Spleen (tissue), 11 donors: ENCODE results near the gene SLC1A7. TPM values are rescaled to one million over a fixed set of nuclear protein-coding genes. Genes with fewer than 3 reads are reported as not detected.

Source experiments
- DNase-seq: peaks from one replicate; pipeline ENCODE4 v3.0.0-alpha.2; 2020
- H3K27ac ChIP-seq, 8 donors: fragments of 200-600 bp; sonication (generic) in 7 of 8; 1 replicate in 4 of 8; 2 replicates in 4 of 8; pipeline versions ENCODE4 v1.5.0 to v1.8.0; 2016 to 2021; ENCODE audit warnings: inconsistent platforms in 4 of 8, mild to moderate bottlenecking in 4 of 8, moderate library complexity in 1 of 8
- H3K27me3 ChIP-seq, 7 donors: fragments of 200-600 bp; sonication (generic) in 6 of 7; replicated peaks in 1 of 7; 1 replicate in 4 of 7; 2 replicates in 3 of 7; pipeline versions ENCODE4 v1.5.0 to v1.8.0; 2016 to 2021; ENCODE audit warnings: inconsistent platforms in 3 of 7, mild to moderate bottlenecking in 1 of 7
- H3K36me3 ChIP-seq, 6 donors: fragments of 200-600 bp; sonication (generic) in 5 of 6; 1 replicate in 4 of 6; 2 replicates in 2 of 6; pipeline versions ENCODE4 v1.5.0 to v1.8.0; 2016 to 2021; ENCODE audit warnings: inconsistent platforms in 2 of 6
- H3K4me1 ChIP-seq, 6 donors: fragments of 200-600 bp; sonication (generic) in 5 of 6; 1 replicate in 3 of 6; 2 replicates in 3 of 6; pipeline versions ENCODE4 v1.5.0 to v1.8.0; 2016 to 2021; ENCODE audit warnings: inconsistent platforms in 3 of 6
- H3K4me3 ChIP-seq, 8 donors: fragments of 200-600 bp; sonication (generic) in 7 of 8; 1 replicate in 4 of 8; 2 replicates in 4 of 8; pipeline versions ENCODE4 v1.5.0 to v1.8.0; 2016 to 2021; ENCODE audit warnings: inconsistent platforms in 4 of 8, mild to moderate bottlenecking in 4 of 8, moderate library complexity in 2 of 8
- H3K9me3 ChIP-seq, 8 donors: fragments of 200-600 bp; sonication (generic) in 7 of 8; 1 replicate in 4 of 8; 2 replicates in 4 of 8; pipeline versions ENCODE4 v1.5.0 to v1.8.0; 2016 to 2021; ENCODE audit warnings: inconsistent platforms in 4 of 8
- CTCF ChIP-seq, 11 experiments: fragments of 200-600 bp in 7 of 11; fragments of 450-650 bp in 4 of 11; sonication (generic) in 4 of 11; IDR thresholded peaks in 8 of 11; conservative IDR thresholded peaks in 3 of 11; 1 replicate in 7 of 11; 2 replicates in 4 of 11; pipeline versions ENCODE4 v1.4.0 to v1.8.0; 2016 to 2021; ENCODE audit warnings: antibody characterized with exemption in 11 of 11, inconsistent platforms in 4 of 11, mild to moderate bottlenecking in 1 of 11
- POLR2A ChIP-seq, 3 donors: fragments of 450-650 bp; IDR thresholded peaks; one replicate each; pipeline ENCODE4 v1.5.1; 2017; ENCODE audit warnings: antibody characterized with exemption in 3 of 3, mild to moderate bottlenecking in 1 of 3
- POLR2AphosphoS5 ChIP-seq, 3 donors: sonication (generic); formaldehyde crosslinking; IDR thresholded peaks; one replicate each; pipeline ENCODE4 v1.5.1; 2017; ENCODE audit warnings: antibody characterized with exemption in 3 of 3
- WGBS, 5 donors: extraction: QIAGEN DNeasy Blood & Tissue Kit in 3 of 5; methylation state at CpG; one replicate each; pipeline versions ENCODE4 v1.1.5 to v1.1.7; 2013 to 2018; 5-methylcytosine and 5-hydroxymethylcytosine counted together
- intact Hi-C: fragments of 100-400 bp; cut with DNase I; formaldehyde crosslinking; loops from one replicate; pipeline ENCODE4 v1.15.0; 2023; ENCODE audit warnings: low total_unique reads
- polyA plus RNA-seq, 3 donors: library from polyadenylated mRNA; stranded (reverse); fragments of 200-250 nt; gene quantifications; one replicate each; pipeline ENCODE4 v1.2.1, GENCODE V29; 2013
- total RNA-seq, 7 donors: library from RNA; depleted of rRNA in 3 of 7; stranded (reverse); fragments of >200 nt in 3 of 7; fragmentation: NEBNext Ultra II Directional in 4 of 7; extraction: Animal tissue kit (Norgen Biotek cat#: 25700) in 4 of 7; gene quantifications; one replicate each; pipeline versions ENCODE4 v1.1.0 to v1.2.1, GENCODE V29; 2016 to 2021
- donor health status: healthy with polysubstance abuse.
- donor health status: DM: no; HTN: no; CAD: no; lungs with moderate emphysema.
- donor health status: DM: no; HTN: no; CAD: no.
- donor health status: Bipolar disorder and iron deficiency.
- donor health status: healthy.
- donor health status: DM: no; HTN: no; CAD: no.
- donor health status: DM: yes; HTN: yes; CAD: no.

SLC1A7 gene
- total and polyA plus RNA-seq, 10 donors: 0.02 to 0.19 (median 0.08) TPM; not detected in 6

- Histone ChIP-seq H3K27ac (no peak overlapping the region), H3K27me3 (no peaks in the 10 kb centered on the region), H3K4me3 (no peak overlapping the region), H3K4me1 (peaks cover 0 to 3% (median 0%) of the 10 kb centered on the region in 6 donors), H3K9me3 (no peaks in the 10 kb centered on the region), H3K36me3 (peaks cover 3 to 96% (median 31%) of the 10 kb centered on the region in 6 donors)
- 75 to 91% (median 84%) methylated on average over 5 of the region's 5 CpGs for WGBS, 5 donors
- DNase-seq: no peak
- intact Hi-C loops: no loop called here
- no peak for TF ChIP-seq CTCF (IDR thresholded peaks at IDR 0.05 in 8 of 11, conservative IDR thresholded peaks at IDR 0.05 in 3 of 11)
- no peak for TF ChIP-seq POLR2AphosphoS5 (IDR thresholded peaks at IDR 0.05)
- TF ChIP-seq POLR2A (IDR thresholded peaks at IDR 0.05): no peak
Measured at GRCh38 chr1:53047737-53048736, 94.4 kb downstream of the SLC1A7 start.

- peaks cover 0 to 3% (median 0%) of the 10 kb centered on the region in 6 donors for H3K4me1 ChIP-seq
- DNase-seq: no peak
- intact Hi-C loops: no loop called here
- no peak overlapping the region for H3K27ac ChIP-seq
- 49 to 82% (median 63%) methylated on average over 2 of the region's 2 CpGs for WGBS, 5 donors
- no peak overlapping the region for H3K4me3 ChIP-seq
- TF ChIP-seq POLR2A (IDR thresholded peaks at IDR 0.05) (no peak), CTCF (IDR thresholded peaks at IDR 0.05 in 8 of 11, conservative IDR thresholded peaks at IDR 0.05 in 3 of 11) (no peak), POLR2AphosphoS5 (IDR thresholded peaks at IDR 0.05) (no peak)
- H3K9me3 ChIP-seq: no peaks in the 10 kb centered on the region
- H3K27me3 ChIP-seq: no peaks in the 10 kb centered on the region
- peaks cover 3 to 95% (median 30%) of the 10 kb centered on the region in 6 donors for H3K36me3 ChIP-seq
Measured at GRCh38 chr1:53046930-53047329, 95.5 kb downstream of the SLC1A7 start.

GRCh38 chr1:53044926-53045325, 97.5 kb downstream of the SLC1A7 start:
- Histone ChIP-seq H3K27ac (no peak overlapping the region), H3K4me3 (no peak overlapping the region), H3K27me3 (no peaks in the 10 kb centered on the region), H3K36me3 (peaks cover 3 to 95% (median 31%) of the 10 kb centered on the region in 6 donors), H3K4me1 (peaks cover 0 to 3% (median 0%) of the 10 kb centered on the region in 6 donors), H3K9me3 (no peaks in the 10 kb centered on the region)
- intact Hi-C loops: no loop called here
- DNase-seq: no peak
- no peak for TF ChIP-seq POLR2A (IDR thresholded peaks at IDR 0.05)
- TF ChIP-seq POLR2AphosphoS5 (IDR thresholded peaks at IDR 0.05): no peak
- no peak for TF ChIP-seq CTCF (IDR thresholded peaks at IDR 0.05 in 8 of 11, conservative IDR thresholded peaks at IDR 0.05 in 3 of 11)
- WGBS, 5 donors: 87 to 97% (median 94%) methylated on average over 5 of the region's 5 CpGs

GRCh38 chr1:53043271-53043670, 99.2 kb downstream of the SLC1A7 start:
- no peak for TF ChIP-seq POLR2A (IDR thresholded peaks at IDR 0.05)
- TF ChIP-seq POLR2AphosphoS5 (IDR thresholded peaks at IDR 0.05): no peak
- no peak for TF ChIP-seq CTCF (IDR thresholded peaks at IDR 0.05 in 8 of 11, conservative IDR thresholded peaks at IDR 0.05 in 3 of 11)
- no peaks in the 10 kb centered on the region for H3K9me3 ChIP-seq
- H3K27me3 ChIP-seq: no peaks in the 10 kb centered on the region
- H3K4me3 ChIP-seq: no peak overlapping the region
- peaks cover 0 to 3% (median 0%) of the 10 kb centered on the region in 6 donors for H3K4me1 ChIP-seq
- no peak for DNase-seq
- H3K27ac ChIP-seq: no peak overlapping the region
- intact Hi-C loops: no loop called here
- peaks cover 0 to 95% (median 36%) of the 10 kb centered on the region in 6 donors for H3K36me3 ChIP-seq
